NCI-H146 treated with DMSO at 0.1 percent for 48 hours (cell line): ENCODE results near the gene NXNL2.

ENCODE experiments used
- DNase-seq: peaks from one replicate; lab custom pipeline; 2025; ENCODE audit not compliant: unreplicated experiment; lab: John Stamatoyannopoulos, UW

Gene NXNL2

GRCh38 chr9:88578121-88579049, 43.4 kb downstream of the NXNL2 start:
- DNase-seq: peak; percentile 1

- no peak for DNase-seq
Measured at GRCh38 chr9:88579050-88579715, 44.2 kb downstream of the NXNL2 start.

- no peak for DNase-seq
Measured at GRCh38 chr9:88580961-88581360, 46.0 kb downstream of the NXNL2 start.

GRCh38 chr9:88583901-88584596, 49.1 kb downstream of the NXNL2 start:
- no peak for DNase-seq

GRCh38 chr9:88585426-88585825, 50.4 kb downstream of the NXNL2 start:
- DNase-seq: no peak

- DNase-seq: no peak
Measured at GRCh38 chr9:88586452-88586851, 51.5 kb downstream of the NXNL2 start.

- no peak for DNase-seq
Measured at GRCh38 chr9:88587182-88587581, 52.2 kb downstream of the NXNL2 start.

- no peak for DNase-seq
Measured at GRCh38 chr9:88587885-88588649, 53.1 kb downstream of the NXNL2 start.

GRCh38 chr9:88589656-88590055, 54.7 kb downstream of the NXNL2 start:
- no peak for DNase-seq

- no peak for DNase-seq
Measured at GRCh38 chr9:88590558-88591146, 55.7 kb downstream of the NXNL2 start.

GRCh38 chr9:88593537-88594185, 58.7 kb downstream of the NXNL2 start:
- no peak for DNase-seq
